HG03064 (cell line): Measurements from ENCODE around the gene FBL.

Experiments
- ATAC-seq: cut with Tn5 transposase; IDR thresholded peaks from one replicate; pipeline ENCODE4 v1.9.1; 2021; ENCODE audit warnings: low read depth; ENCODE audit not compliant: unreplicated experiment

FBL gene

GRCh38 chr19:39802958-39803357 is 43.2 kb downstream of the FBL start:
- no peak for ATAC-seq

GRCh38 chr19:39797083-39797482 is 49.1 kb downstream of the FBL start:
- ATAC-seq, result no peak

DNA sequence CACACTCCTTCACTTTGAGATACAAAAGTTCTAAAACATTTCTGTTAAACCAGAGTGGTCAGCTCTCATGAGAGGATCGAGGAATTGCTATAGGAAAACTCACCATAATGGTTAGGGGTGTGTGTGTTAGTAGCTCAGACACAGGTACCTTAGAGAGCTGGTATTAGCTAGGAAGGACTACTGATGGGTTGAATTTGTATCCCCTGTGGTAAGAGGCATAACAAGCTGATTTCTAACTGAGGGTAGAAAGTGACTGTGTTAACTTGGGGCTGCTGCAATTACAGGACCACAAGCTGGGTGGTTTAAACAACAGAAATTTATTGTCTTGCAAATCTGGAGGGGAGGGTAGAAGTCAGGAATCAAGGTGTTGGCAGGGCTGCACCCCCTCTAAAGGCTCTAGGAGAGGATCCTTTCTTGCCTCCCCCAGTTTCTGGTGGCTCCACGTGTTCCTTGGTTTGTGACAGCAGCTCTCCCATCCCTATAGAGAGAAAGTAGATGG is 50.1 kb downstream of the FBL start:
- ATAC-seq, result no peak

DNA sequence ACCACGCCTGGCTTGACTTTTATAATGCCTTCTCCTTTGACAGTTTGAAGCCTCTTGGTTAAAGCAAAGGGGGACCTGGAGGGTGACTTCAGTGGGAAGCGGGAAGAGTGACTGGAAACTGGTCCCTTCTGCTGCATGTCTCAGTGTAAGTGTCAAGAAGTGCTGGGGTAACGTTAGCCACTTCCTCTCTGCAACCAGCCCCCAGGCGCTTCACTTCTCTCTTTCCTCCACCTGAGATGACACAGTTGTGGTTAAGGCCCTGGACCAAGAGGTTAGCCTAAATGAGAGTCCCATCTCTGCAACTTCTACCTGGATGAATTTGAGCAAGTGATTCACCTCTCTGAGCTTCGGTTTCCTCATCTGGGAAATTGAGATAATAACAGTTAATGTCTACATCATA is 51.2 kb downstream of the FBL start:
- ATAC-seq, result no peak

DNA sequence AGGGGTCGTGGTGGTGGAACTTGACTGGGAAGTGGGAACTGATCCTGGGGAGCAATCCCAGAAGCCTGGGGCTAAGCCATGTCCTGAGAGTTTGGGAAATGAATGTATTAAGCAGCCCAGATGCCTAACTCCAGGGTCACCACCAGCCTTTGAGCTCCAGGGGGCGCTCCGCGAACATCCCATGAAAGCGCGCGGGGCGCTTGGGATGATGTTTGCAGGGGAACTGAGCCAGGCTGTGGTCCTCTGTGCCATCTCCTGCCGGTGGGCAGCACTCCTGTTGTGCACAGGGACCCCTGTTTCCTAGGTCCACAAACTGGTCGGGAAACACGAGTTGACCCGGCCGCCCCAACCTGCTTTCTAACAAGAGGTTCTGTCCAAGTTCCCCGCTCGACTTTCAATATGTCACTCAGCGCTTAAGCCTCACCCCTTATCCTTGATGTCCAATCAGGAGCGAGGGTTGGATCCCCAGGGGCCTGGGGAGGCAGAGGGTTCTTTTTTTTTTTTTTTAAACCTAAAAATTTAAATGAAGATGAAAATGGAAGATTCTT is 53.1 kb downstream of the FBL start:
- ATAC-seq, result no peak

DNA sequence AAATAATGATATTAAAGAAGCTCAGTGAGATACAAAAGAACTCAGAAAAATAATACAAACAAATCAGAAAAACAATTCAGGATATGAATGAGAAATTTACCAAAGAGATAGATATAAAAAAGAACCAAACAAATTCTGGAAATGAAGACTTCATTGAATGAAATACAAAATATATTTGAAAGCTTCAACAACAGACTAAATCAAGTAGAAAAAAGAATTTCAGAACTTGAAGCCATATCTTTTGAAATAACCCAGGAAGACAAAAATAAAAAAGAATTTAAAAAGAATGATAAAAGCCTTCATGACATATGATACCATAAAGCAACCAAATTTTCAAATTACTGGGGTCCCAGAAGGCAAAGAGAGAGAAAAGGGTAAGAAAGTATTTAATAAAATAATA is 57.9 kb downstream of the FBL start:
- no peak for ATAC-seq
